CD8-positive, alpha-beta memory T cell (primary cell): ENCODE data around the gene MAGI2. TPM values are rescaled to one million over a fixed set of nuclear protein-coding genes. Genes with fewer than 3 reads are reported as not detected.

Experiments used
- CTCF ChIA-PET: fragments of 350-600 bp; sonication (Branson Sonifier 250); formaldehyde crosslinking; loops from one replicate; lab custom pipeline; 2021; ENCODE audit warnings: antibody characterized with exemption; lab: Charles Lee
- POLR2A ChIA-PET: fragments of 350-600 bp; sonication (Branson Sonifier 250); formaldehyde crosslinking; loops from one replicate; lab custom pipeline; 2021; ENCODE audit warnings: antibody characterized with exemption; lab: Charles Lee
- DNase-seq, 5 donors: peaks; one replicate each; pipeline versions ENCODE4 v3.0.0 to v3.0.0-alpha.2; 2020 to 2022; ENCODE audit warnings: mixed read lengths in 1 of 5
- H3K27ac ChIP-seq: one replicate; pipeline ENCODE4 v1.7.0; 2013; ENCODE audit warnings: low read depth, mild to moderate bottlenecking, low read length, moderate library complexity
- H3K27me3 ChIP-seq: 2 replicates; pipeline ENCODE4 v1.7.0; 2013; ENCODE audit warnings: low read length, mild to moderate bottlenecking; ENCODE audit not compliant: insufficient read depth, poor library complexity, severe bottlenecking
- H3K36me3 ChIP-seq: 2 replicates; pipeline ENCODE4 v1.7.0; 2013; ENCODE audit warnings: mild to moderate bottlenecking, low read length, moderate library complexity; ENCODE audit not compliant: insufficient read depth
- H3K4me1 ChIP-seq: 2 replicates; pipeline ENCODE4 v1.7.0; 2013; ENCODE audit warnings: mild to moderate bottlenecking, low read length, moderate library complexity; ENCODE audit not compliant: insufficient read depth
- H3K4me3 ChIP-seq: 2 replicates; pipeline ENCODE4 v1.7.0; 2013; ENCODE audit warnings: mild to moderate bottlenecking, low read length
- H3K9me3 ChIP-seq: 2 replicates; pipeline ENCODE4 v1.7.0; 2013; ENCODE audit warnings: mild to moderate bottlenecking, low read length
- H3K27ac Mint-ChIP-seq, 8 donors: one replicate each; pipeline ENCODE4 v1.8.0; 2020 to 2021; ENCODE audit warnings: mixed read lengths in 8 of 8, mild to moderate bottlenecking in 6 of 8, inconsistent platforms in 3 of 8, moderate library complexity in 3 of 8
- H3K27me3 Mint-ChIP-seq, 2 donors: one replicate each; pipeline ENCODE4 v1.8.0; 2020 to 2021; ENCODE audit warnings: mixed read lengths in 2 of 2, mild to moderate bottlenecking in 1 of 2, moderate library complexity in 1 of 2
- H3K36me3 Mint-ChIP-seq, 3 donors: one replicate each; pipeline ENCODE4 v1.8.0; 2020 to 2021; ENCODE audit warnings: mixed read lengths in 3 of 3, inconsistent platforms in 1 of 3, mild to moderate bottlenecking in 1 of 3
- H3K4me1 Mint-ChIP-seq, 3 donors: one replicate each; pipeline ENCODE4 v1.8.0; 2020 to 2021; ENCODE audit warnings: mixed read lengths in 3 of 3, inconsistent platforms in 1 of 3, mild to moderate bottlenecking in 1 of 3
- H3K4me3 Mint-ChIP-seq, 7 donors: one replicate each; pipeline ENCODE4 v1.8.0; 2020 to 2021; ENCODE audit warnings: mixed read lengths in 7 of 7, mild to moderate bottlenecking in 6 of 7, moderate library complexity in 4 of 7, inconsistent platforms in 2 of 7
- H3K9me3 Mint-ChIP-seq, 5 donors: one replicate each; pipeline ENCODE4 v1.8.0; 2020 to 2022; ENCODE audit warnings: mixed read lengths in 5 of 5, mild to moderate bottlenecking in 3 of 5, moderate library complexity in 2 of 5, inconsistent platforms in 1 of 5
- polyA plus RNA-seq: library from polyadenylated mRNA; unstranded; fragments of 300-500 nt; fragmentation: Illumina TruSeq; gene quantifications from one replicate; pipeline ENCODE4 v1.2.3, GENCODE V29; 2021
- total RNA-seq, 2 experiments: library from RNA; stranded (reverse); gene quantifications; one replicate each; pipeline ENCODE4 v1.2.3, GENCODE V29; 2021

The MAGI2 gene
- total and polyA plus RNA-seq, 3 experiments from 2014 or later, result 0.26 to 0.33 TPM; not detected in 1

- DNase-seq, result no peak
- no peaks in the 10 kb centered on the region for H3K27me3 ChIP-seq
- no peak overlapping the region for H3K27ac ChIP-seq
- ChIA-PET CTCF (no interaction called here), POLR2A (no interaction called here)
- peaks cover 6% of the 10 kb centered on the region for H3K4me1 ChIP-seq
- Mint-ChIP-seq H3K4me1 (peaks cover 10 to 23% (median 19%) of the 10 kb centered on the region in 3 donors), H3K36me3 (peaks cover 0 to 4% (median 0%) of the 10 kb centered on the region in 3 donors), H3K27me3 (peaks cover 13 to 26% of the 10 kb centered on the region in 2 donors), H3K4me3 (no peak overlapping the region), H3K27ac (no peak overlapping the region), H3K9me3 (no peaks in the 10 kb centered on the region)
- H3K4me3 ChIP-seq, result no peak overlapping the region
- no peaks in the 10 kb centered on the region for H3K9me3 ChIP-seq
- H3K36me3 ChIP-seq, result no peaks in the 10 kb centered on the region
Observed at GRCh38 chr7:78015574-78016260, 1437.8 kb downstream of the MAGI2 start.

DNA sequence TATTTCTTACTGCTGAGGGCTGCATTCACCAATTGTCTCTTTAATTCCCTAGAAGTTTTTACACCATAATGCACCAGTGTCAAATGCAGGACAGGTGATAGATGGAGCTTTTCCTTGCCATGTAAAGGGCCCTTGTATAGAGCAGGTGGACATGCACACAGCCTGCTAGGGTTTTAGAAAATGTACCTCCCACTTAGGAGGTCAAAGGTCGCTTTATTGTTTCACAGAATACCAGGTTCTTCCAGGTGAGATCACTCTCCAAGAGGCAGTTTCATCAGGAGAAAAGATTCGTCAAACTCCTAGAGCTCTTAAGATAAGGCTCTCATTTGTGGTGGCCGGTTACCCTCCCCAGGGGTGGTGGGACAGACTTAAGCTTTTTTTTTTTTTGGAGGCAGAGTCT, 1439.1 kb downstream of the MAGI2 start:
- Histone ChIP-seq H3K27me3 (no peaks in the 10 kb centered on the region), H3K4me1 (no peaks in the 10 kb centered on the region), H3K9me3 (no peaks in the 10 kb centered on the region), H3K27ac (no peak overlapping the region), H3K36me3 (no peaks in the 10 kb centered on the region), H3K4me3 (no peak overlapping the region)
- H3K9me3 Mint-ChIP-seq, result no peaks in the 10 kb centered on the region
- no peak for DNase-seq
- no peak overlapping the region for H3K4me3 Mint-ChIP-seq
- peaks cover 13 to 26% of the 10 kb centered on the region in 2 donors for H3K27me3 Mint-ChIP-seq
- peaks cover 4 to 14% (median 14%) of the 10 kb centered on the region in 3 donors for H3K4me1 Mint-ChIP-seq
- no peak overlapping the region for H3K27ac Mint-ChIP-seq
- POLR2A ChIA-PET, result no interaction called here
- CTCF ChIA-PET, result interaction anchor here (1.0 kb wide), 1 partner anchor 10 kb away, joined by 5 read pairs; no protein-coding TSS in a partner anchor
- H3K36me3 Mint-ChIP-seq, result no peaks in the 10 kb centered on the region

GRCh38 chr7:78013386-78013785, 1440.1 kb downstream of the MAGI2 start:
- no peak overlapping the region for H3K4me3 Mint-ChIP-seq
- no peaks in the 10 kb centered on the region for H3K9me3 Mint-ChIP-seq
- no peak overlapping the region for H3K27ac ChIP-seq
- no peaks in the 10 kb centered on the region for H3K27me3 ChIP-seq
- no peaks in the 10 kb centered on the region for H3K9me3 ChIP-seq
- POLR2A ChIA-PET, result no interaction called here
- no peak for DNase-seq
- CTCF ChIA-PET, result interaction anchor here (1.0 kb wide), 1 partner anchor 9 kb away, joined by 5 read pairs; no protein-coding TSS in a partner anchor
- no peaks in the 10 kb centered on the region for H3K36me3 ChIP-seq
- H3K27ac Mint-ChIP-seq, result no peak overlapping the region
- H3K27me3 Mint-ChIP-seq, result peaks cover 11 to 20% of the 10 kb centered on the region in 2 donors
- H3K36me3 Mint-ChIP-seq, result no peaks in the 10 kb centered on the region
- H3K4me1 Mint-ChIP-seq, result peaks cover 0 to 7% (median 7%) of the 10 kb centered on the region in 3 donors
- no peak overlapping the region for H3K4me3 ChIP-seq
- H3K4me1 ChIP-seq, result no peaks in the 10 kb centered on the region

DNA sequence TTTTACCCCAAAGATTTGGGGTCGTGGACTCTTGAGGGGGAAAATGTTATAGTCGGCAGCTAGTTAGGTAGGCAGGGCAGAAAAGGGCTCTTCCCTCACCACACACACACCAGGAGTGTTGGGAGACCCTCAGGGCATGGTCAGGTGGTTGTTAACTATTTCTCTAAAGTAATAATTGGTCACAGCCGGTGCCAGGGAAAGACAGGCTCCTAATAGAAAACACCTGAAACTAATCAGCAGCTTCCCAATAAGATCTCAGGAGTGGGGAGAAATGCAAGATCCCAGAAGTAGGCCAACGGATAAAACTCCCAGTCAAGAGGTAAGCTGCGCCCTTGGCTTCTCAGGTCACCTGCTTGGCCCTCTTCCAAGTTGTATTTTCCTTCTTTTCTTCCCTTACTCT, 1441.8 kb downstream of the MAGI2 start:
- H3K4me1 Mint-ChIP-seq, result no peaks in the 10 kb centered on the region
- no peak for DNase-seq
- H3K36me3 Mint-ChIP-seq, result no peaks in the 10 kb centered on the region
- H3K9me3 Mint-ChIP-seq, result no peaks in the 10 kb centered on the region
- Histone ChIP-seq H3K27me3 (no peaks in the 10 kb centered on the region), H3K36me3 (no peaks in the 10 kb centered on the region), H3K4me3 (no peak overlapping the region), H3K4me1 (no peaks in the 10 kb centered on the region), H3K9me3 (no peaks in the 10 kb centered on the region), H3K27ac (no peak overlapping the region)
- no peak overlapping the region for H3K4me3 Mint-ChIP-seq
- CTCF ChIA-PET, result no interaction called here
- peaks cover 8 to 11% of the 10 kb centered on the region in 2 donors for H3K27me3 Mint-ChIP-seq
- POLR2A ChIA-PET, result no interaction called here
- H3K27ac Mint-ChIP-seq, result no peak overlapping the region

DNA sequence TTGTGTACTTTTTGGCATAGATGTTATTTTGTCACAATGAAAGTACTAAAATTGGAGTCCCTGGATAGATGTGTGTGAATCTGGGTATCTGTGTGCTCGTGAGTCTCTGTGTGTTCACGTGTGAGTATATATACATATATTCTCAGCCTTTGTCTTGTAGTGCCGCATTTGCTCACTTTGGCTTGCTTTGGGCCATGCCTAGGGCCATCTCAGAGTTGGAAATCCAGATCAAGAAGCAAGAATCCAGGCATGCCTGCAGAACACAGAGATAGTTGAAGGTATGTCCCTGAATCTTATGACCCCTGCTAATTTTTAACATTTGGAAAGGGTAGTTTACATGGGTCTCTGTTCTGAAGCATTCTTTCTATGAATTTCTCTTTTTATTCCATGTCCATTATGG, 1446.2 kb downstream of the MAGI2 start:
- no peaks in the 10 kb centered on the region for H3K4me1 ChIP-seq
- POLR2A ChIA-PET, result no interaction called here
- no peaks in the 10 kb centered on the region for H3K36me3 ChIP-seq
- no peaks in the 10 kb centered on the region for H3K4me1 Mint-ChIP-seq
- no peaks in the 10 kb centered on the region for H3K9me3 ChIP-seq
- H3K9me3 Mint-ChIP-seq, result no peaks in the 10 kb centered on the region
- no peak for DNase-seq
- H3K4me3 ChIP-seq, result no peak overlapping the region
- H3K27ac ChIP-seq, result no peak overlapping the region
- no peak overlapping the region for H3K4me3 Mint-ChIP-seq
- peaks cover 0 to 10% of the 10 kb centered on the region in 2 donors for H3K27me3 Mint-ChIP-seq
- no peaks in the 10 kb centered on the region for H3K27me3 ChIP-seq
- H3K36me3 Mint-ChIP-seq, result no peaks in the 10 kb centered on the region
- CTCF ChIA-PET, result no interaction called here
- H3K27ac Mint-ChIP-seq, result no peak overlapping the region

DNA sequence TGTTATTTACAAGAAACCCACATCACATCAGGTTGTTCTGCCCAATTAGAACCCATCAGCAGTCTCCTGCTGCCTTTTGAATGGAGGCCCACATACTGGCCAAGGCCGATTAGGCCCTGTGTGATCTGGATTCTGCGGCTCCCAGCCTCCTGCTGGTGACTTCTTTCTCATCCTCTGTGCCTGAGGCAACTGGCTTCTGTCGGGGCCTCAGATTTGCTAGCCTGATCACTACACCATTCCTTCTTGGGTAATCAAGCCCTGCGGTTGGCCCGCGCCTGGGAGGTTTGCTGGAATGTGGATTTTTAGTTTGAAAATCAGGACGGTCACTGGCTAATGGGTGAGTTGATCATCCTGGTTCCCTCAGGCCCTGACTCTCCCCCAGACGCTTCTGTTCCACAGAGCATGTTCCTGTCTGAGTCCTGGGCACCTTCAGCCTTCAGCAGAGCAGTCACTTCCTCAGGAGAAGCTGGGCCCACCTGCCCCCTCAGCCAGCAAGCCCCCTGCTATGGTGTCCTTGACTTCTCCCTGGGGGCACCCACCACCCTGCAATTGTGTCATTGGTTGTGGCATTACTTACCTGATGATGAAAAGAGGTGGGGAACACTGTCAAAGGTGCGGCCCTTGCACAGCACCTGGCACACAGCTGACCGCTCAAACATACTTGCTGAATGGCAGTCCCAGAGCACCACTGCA, 1447.3 kb downstream of the MAGI2 start:
- no peak overlapping the region for H3K27ac ChIP-seq
- H3K4me3 ChIP-seq, result no peak overlapping the region
- no peak for DNase-seq
- no peaks in the 10 kb centered on the region for H3K36me3 Mint-ChIP-seq
- H3K4me3 Mint-ChIP-seq, result no peak overlapping the region
- CTCF ChIA-PET, result no interaction called here
- no peaks in the 10 kb centered on the region for H3K4me1 ChIP-seq
- peak overlapping the region in 1 of 8 donors; percentile 52 for H3K27ac Mint-ChIP-seq
- H3K27me3 ChIP-seq, result no peaks in the 10 kb centered on the region
- H3K9me3 ChIP-seq, result no peaks in the 10 kb centered on the region
- POLR2A ChIA-PET, result no interaction called here
- H3K4me1 Mint-ChIP-seq, result no peaks in the 10 kb centered on the region
- peaks cover 0 to 7% of the 10 kb centered on the region in 2 donors for H3K27me3 Mint-ChIP-seq
- H3K9me3 Mint-ChIP-seq, result no peaks in the 10 kb centered on the region
- H3K36me3 ChIP-seq, result no peaks in the 10 kb centered on the region

DNA sequence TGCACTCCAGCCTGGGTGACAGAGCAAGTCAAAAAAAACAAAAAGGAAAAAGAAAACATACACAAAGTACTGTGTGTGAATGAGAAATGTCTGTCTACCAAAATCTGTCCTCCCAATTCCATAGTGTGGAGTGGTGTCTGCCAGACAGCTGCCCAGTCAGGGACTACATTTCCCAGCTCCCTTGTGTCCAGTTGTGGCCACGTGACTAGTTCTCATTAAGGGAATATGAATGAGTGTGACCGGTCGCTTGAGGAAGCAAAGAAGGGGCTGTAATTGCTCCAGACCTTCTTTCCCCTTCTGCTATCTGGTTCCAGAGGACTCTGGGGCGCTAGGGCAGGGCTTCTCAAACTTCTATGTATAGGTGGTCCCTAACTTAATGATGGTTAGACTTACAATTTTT, 1450.8 kb downstream of the MAGI2 start:
- no peaks in the 10 kb centered on the region for H3K4me1 ChIP-seq
- POLR2A ChIA-PET, result no interaction called here
- no peaks in the 10 kb centered on the region for H3K9me3 ChIP-seq
- DNase-seq, result no peak
- no peak overlapping the region for H3K4me3 Mint-ChIP-seq
- peaks cover 0 to 1% (median 0%) of the 10 kb centered on the region in 5 donors for H3K9me3 Mint-ChIP-seq
- H3K27me3 ChIP-seq, result no peaks in the 10 kb centered on the region
- no peak overlapping the region for H3K27ac ChIP-seq
- H3K27ac Mint-ChIP-seq, result no peak overlapping the region
- H3K27me3 Mint-ChIP-seq, result peaks cover 0 to 6% of the 10 kb centered on the region in 2 donors
- H3K4me1 Mint-ChIP-seq, result no peaks in the 10 kb centered on the region
- CTCF ChIA-PET, result no interaction called here
- no peak overlapping the region for H3K4me3 ChIP-seq
- H3K36me3 Mint-ChIP-seq, result peaks cover 0 to 9% (median 0%) of the 10 kb centered on the region in 3 donors
- no peaks in the 10 kb centered on the region for H3K36me3 ChIP-seq

DNA sequence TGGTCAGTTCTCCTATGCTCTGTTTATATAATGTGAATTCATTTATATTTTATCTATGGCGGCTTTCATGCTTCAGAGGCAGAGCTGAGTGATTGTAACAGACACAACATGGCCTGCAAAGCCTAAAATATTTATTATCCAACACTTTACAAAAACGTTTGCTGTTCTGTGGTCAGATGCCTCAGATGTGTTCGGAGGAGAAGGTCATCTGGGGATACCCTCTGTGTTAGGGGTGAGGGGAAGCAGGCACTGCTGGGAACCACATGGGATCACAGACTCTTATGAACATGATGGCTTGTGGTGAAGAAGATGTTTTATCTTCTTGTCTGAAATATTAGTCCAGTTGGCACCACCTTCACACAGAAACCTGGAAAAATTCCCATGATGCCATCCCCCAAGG, 1451.4 kb downstream of the MAGI2 start:
- peaks cover 0 to 9% (median 0%) of the 10 kb centered on the region in 3 donors for H3K36me3 Mint-ChIP-seq
- Histone ChIP-seq H3K27me3 (no peaks in the 10 kb centered on the region), H3K4me1 (no peaks in the 10 kb centered on the region), H3K9me3 (no peaks in the 10 kb centered on the region), H3K36me3 (no peaks in the 10 kb centered on the region), H3K4me3 (no peak overlapping the region), H3K27ac (no peak overlapping the region)
- POLR2A ChIA-PET, result no interaction called here
- no peaks in the 10 kb centered on the region for H3K4me1 Mint-ChIP-seq
- CTCF ChIA-PET, result no interaction called here
- H3K4me3 Mint-ChIP-seq, result no peak overlapping the region
- DNase-seq, result no peak
- peaks cover 0 to 1% (median 0%) of the 10 kb centered on the region in 5 donors for H3K9me3 Mint-ChIP-seq
- H3K27ac Mint-ChIP-seq, result no peak overlapping the region
- H3K27me3 Mint-ChIP-seq, result peaks cover 0 to 6% of the 10 kb centered on the region in 2 donors
